Sigmoid colon (tissue), 7 donors: ENCODE measurements around the gene CEP20. TPM values are rescaled to one million over a fixed set of nuclear protein-coding genes. Genes with fewer than 3 reads are reported as not detected.
"Not testable (repeated sequence)": the region's sequence is repeated elsewhere in the genome, so short reads cannot be mapped to it uniquely, and the experiment has no call there.

Source experiments
- DNase-seq: peaks from one replicate; pipeline ENCODE4 v3.0.0-alpha.2; 2019
- H3K27ac ChIP-seq, 4 donors: fragments of 200-600 bp; sonication (generic); one replicate each; pipeline ENCODE4 v1.5.1; 2016 to 2019; ENCODE audit warnings: mild to moderate bottlenecking in 1 of 4
- H3K27me3 ChIP-seq, 3 donors: fragments of 200-600 bp; sonication (generic); one replicate each; pipeline ENCODE4 v1.5.1; 2019; ENCODE audit warnings: mild to moderate bottlenecking in 1 of 3
- H3K36me3 ChIP-seq, 4 donors: fragments of 200-600 bp; sonication (generic); one replicate each; pipeline ENCODE4 v1.5.1; 2016 to 2019
- H3K4me1 ChIP-seq, 4 donors: fragments of 200-600 bp; sonication (generic); one replicate each; pipeline ENCODE4 v1.5.1; 2017 to 2019
- H3K4me3 ChIP-seq, 4 donors: fragments of 200-600 bp; sonication (generic); one replicate each; pipeline ENCODE4 v1.5.1; 2017 to 2019; ENCODE audit warnings: mild to moderate bottlenecking in 2 of 4, moderate library complexity in 1 of 4
- H3K9me3 ChIP-seq, 4 donors: fragments of 200-600 bp in 3 of 4; sonication (generic) in 3 of 4; one replicate each; pipeline versions ENCODE4 v1.5.1 to v1.6.1; 2013 to 2019
- EP300 ChIP-seq, 4 donors: sonication (generic); formaldehyde crosslinking; IDR thresholded peaks; one replicate each; pipeline ENCODE4 v1.6.1; 2017; ENCODE audit warnings: antibody characterized with exemption in 4 of 4
- POLR2A ChIP-seq, 2 donors: fragments of 450-650 bp; IDR thresholded peaks; one replicate each; pipeline ENCODE4 v1.6.1; 2016; ENCODE audit warnings: antibody characterized with exemption in 2 of 2, mild to moderate bottlenecking in 2 of 2, moderate library complexity in 2 of 2
- POLR2AphosphoS5 ChIP-seq, 4 donors: sonication (generic); formaldehyde crosslinking; IDR thresholded peaks; one replicate each; pipeline ENCODE4 v1.6.1; 2017; ENCODE audit warnings: antibody characterized with exemption in 4 of 4
- WGBS, 2 donors: extraction: QIAGEN DNeasy Blood & Tissue Kit; methylation state at CpG; one replicate each; pipeline ENCODE4 v1.1.7; 2013; 5-methylcytosine and 5-hydroxymethylcytosine counted together
- intact Hi-C: fragments of 100-400 bp; cut with DNase I; formaldehyde crosslinking; loops from one replicate; pipeline ENCODE4 v1.15.1; 2023
- polyA plus RNA-seq, 3 donors: library from polyadenylated mRNA; stranded (reverse); fragments of 200-250 nt; gene quantifications; one replicate each; pipeline ENCODE4 v1.2.3, GENCODE V29; 2013
- total RNA-seq, 4 donors: library from RNA; depleted of rRNA; stranded (reverse); fragments of >200 nt; gene quantifications; one replicate each; pipeline ENCODE4 v1.1.0, GENCODE V29; 2016
- TF ChIP-seq, protein P1 (sequence below), 4 experiments: fragments of 450-650 bp in 3 of 4; fragments of 200-600 bp in 1 of 4; IDR thresholded peaks; one replicate each; pipeline ENCODE4 v1.5.1; 2016 to 2019; ENCODE audit warnings: antibody characterized with exemption in 4 of 4, mild to moderate bottlenecking in 3 of 4, moderate library complexity in 2 of 4
- donor health status: healthy with polysubstance abuse.
- donor health status: Bipolar disorder and iron deficiency.
- donor health status: healthy.

The CEP20 gene
- total and polyA plus RNA-seq, 7 donors, result 23.9 to 44.2 (median 31.6) TPM

DNA sequence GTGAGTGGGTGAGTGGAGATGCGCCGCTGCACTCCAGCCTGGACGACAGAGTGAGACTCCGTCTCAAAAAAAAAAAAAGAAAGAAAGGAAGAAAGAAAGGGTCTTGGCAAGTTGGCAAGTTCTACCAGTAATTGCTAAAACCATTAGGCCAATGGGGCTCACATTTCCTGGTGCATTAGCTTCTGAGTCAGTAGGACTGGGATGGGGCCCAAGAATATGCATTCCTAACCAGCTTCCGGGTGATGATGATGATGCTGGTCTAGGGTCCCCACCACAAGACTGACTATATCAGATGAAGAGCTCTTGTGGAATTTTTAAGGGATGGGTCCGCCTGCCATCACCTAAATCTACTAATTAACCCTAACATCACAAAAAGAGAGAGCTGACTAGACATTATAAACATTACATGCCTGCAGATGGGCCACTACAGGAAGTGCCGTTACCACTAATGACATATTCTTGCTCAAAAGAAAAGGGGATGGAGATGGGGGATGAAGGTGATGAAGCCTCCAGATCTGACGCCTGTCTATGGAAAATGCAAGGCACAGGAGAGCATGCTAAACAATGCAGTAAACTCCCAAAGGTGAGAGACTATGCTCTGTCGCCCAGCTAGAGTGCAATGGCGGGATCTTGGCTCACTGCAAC is 44.6 kb downstream of the CEP20 start:
- Histone ChIP-seq H3K4me1 (peaks cover 0 to 100% (median 89%) of the 10 kb centered on the region in 4 donors), H3K27me3 (no peaks in the 10 kb centered on the region), H3K27ac (peak overlapping the region; percentile 95 to 98 (median 96)), H3K4me3 (peak overlapping the region in 3 of 4 donors; percentile 0 to 69 (median 67)), H3K36me3 (peaks cover 0 to 63% (median 29%) of the 10 kb centered on the region in 4 donors), H3K9me3 (no peaks in the 10 kb centered on the region)
- WGBS, 2 donors, result 86 to 88% methylated on average over 10 of the region's 10 CpGs
- intact Hi-C loops, result no loop called here
- TF ChIP-seq POLR2AphosphoS5 (IDR thresholded peaks at IDR 0.05), result peak in 2 of 4 donors; percentile 37 to 56
- TF ChIP-seq POLR2A (IDR thresholded peaks at IDR 0.05), result no peak
- TF ChIP-seq EP300 (IDR thresholded peaks at IDR 0.05), result no peak
- DNase-seq, result no peak

DNA sequence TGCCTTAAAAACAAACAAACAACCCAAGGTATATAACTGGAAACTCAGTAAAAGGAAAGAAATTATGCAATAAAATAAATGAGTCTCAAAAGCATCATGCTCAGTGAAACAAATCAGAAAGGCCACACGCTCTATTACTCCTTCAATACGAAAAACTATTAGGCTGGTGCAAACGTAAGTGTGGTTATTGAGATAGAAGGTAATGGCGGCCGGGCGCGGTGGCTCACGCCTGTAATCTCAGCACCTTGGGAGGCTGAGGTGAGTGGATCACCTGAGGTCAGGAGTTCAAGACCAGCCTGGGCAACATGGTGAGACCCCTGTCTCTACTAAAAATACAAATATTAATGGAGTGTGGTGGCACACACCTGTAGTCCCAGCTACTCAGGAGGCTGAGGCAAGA is 49.2 kb downstream of the CEP20 start:
- H3K36me3 ChIP-seq, result peaks cover 18 to 78% (median 39%) of the 10 kb centered on the region in 4 donors
- peak overlapping the region; percentile 85 to 98 (median 96) for H3K27ac ChIP-seq
- H3K27me3 ChIP-seq, H3K9me3 ChIP-seq, intact Hi-C loops: not testable (repeated sequence)
- DNase-seq, result peak; percentile 45
- WGBS, 2 donors, result 89 to 92% methylated on average over 8 of the region's 8 CpGs
- peak overlapping the region in 3 of 4 donors; percentile 2 to 69 (median 30) for H3K4me3 ChIP-seq
- peaks cover 0 to 100% (median 89%) of the 10 kb centered on the region in 4 donors for H3K4me1 ChIP-seq

DNA sequence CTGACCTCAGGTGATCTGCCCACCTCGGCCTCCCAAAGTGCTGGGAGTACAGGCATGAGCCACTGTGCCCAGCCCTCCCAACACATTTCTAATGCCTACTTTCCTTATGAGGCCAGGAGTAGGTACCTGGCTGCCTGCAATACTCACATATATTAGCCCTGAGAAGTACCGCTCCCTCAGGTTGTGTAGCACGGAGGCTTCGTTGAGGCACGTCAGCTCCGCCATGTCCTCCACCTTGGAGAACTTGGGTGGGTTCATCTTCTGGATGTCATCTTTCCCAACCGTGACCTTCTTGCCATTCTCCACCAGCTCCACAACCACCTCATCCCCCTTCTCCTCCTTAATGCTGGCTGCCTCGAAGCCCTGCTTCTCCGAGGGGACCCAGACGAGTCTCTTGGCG is 50.6 kb downstream of the CEP20 start:
- no peaks in the 10 kb centered on the region for H3K9me3 ChIP-seq
- peak overlapping the region; percentile 85 to 98 (median 96) for H3K27ac ChIP-seq
- 92 to 96% methylated on average over 11 of the region's 11 CpGs for WGBS, 2 donors
- peaks cover 0 to 100% (median 85%) of the 10 kb centered on the region in 4 donors for H3K4me1 ChIP-seq
- DNase-seq, result peak; percentile 42
- peak overlapping the region in 2 of 4 donors; percentile 27 to 69 for H3K4me3 ChIP-seq
- H3K27me3 ChIP-seq, result no peaks in the 10 kb centered on the region
- peaks cover 18 to 92% (median 35%) of the 10 kb centered on the region in 4 donors for H3K36me3 ChIP-seq
- intact Hi-C loops, result no loop called here
- TF ChIP-seq POLR2A (IDR thresholded peaks at IDR 0.05), result no peak
- TF ChIP-seq EP300 (IDR thresholded peaks at IDR 0.05), result no peak
- TF ChIP-seq POLR2AphosphoS5 (IDR thresholded peaks at IDR 0.05), result peak in 2 of 4 donors; percentile 56 to 62
- TF ChIP-seq, protein P1, sequence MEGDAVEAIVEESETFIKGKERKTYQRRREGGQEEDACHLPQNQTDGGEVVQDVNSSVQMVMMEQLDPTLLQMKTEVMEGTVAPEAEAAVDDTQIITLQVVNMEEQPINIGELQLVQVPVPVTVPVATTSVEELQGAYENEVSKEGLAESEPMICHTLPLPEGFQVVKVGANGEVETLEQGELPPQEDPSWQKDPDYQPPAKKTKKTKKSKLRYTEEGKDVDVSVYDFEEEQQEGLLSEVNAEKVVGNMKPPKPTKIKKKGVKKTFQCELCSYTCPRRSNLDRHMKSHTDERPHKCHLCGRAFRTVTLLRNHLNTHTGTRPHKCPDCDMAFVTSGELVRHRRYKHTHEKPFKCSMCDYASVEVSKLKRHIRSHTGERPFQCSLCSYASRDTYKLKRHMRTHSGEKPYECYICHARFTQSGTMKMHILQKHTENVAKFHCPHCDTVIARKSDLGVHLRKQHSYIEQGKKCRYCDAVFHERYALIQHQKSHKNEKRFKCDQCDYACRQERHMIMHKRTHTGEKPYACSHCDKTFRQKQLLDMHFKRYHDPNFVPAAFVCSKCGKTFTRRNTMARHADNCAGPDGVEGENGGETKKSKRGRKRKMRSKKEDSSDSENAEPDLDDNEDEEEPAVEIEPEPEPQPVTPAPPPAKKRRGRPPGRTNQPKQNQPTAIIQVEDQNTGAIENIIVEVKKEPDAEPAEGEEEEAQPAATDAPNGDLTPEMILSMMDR (IDR thresholded peaks at IDR 0.05), result no peak

DNA sequence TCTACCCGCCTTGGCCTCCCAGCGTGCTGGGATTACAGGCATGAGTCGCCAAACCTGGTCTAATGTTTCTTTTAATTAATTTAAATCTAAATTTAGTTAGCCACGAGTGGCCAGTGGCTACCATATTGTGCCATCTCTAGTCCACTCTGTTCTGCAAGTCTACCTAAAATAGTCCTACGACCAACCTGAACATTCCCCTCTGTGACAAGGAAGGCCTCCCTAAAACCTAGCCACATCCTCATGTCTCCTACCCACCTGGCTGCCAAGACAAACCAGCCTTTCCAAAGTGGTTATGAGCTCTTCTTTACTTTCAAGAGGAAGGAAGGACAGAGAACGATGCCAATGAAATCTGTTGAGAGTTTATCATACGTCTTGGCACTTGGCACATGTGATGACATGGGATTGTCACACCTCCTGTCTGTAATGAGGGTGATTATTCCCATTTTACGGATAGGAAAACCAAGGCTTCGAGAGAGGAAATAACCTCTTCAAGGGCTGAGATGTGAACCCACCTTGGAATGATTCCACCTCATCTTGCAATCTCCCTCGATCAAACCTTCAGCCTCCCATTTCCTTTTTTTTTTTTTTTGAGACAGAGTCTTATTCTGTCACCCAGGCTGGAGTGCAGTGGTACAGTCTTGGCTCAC is 51.3 kb downstream of the CEP20 start:
- Histone ChIP-seq H3K4me3 (peak overlapping the region in 2 of 4 donors; percentile 27 to 69), H3K27me3 (no peaks in the 10 kb centered on the region), H3K9me3 (no peaks in the 10 kb centered on the region), H3K27ac (peak overlapping the region; percentile 85 to 98 (median 96)), H3K36me3 (peaks cover 18 to 95% (median 30%) of the 10 kb centered on the region in 4 donors), H3K4me1 (peaks cover 0 to 100% (median 85%) of the 10 kb centered on the region in 4 donors)
- TF ChIP-seq POLR2AphosphoS5 (IDR thresholded peaks at IDR 0.05), result peak in 2 of 4 donors; percentile 76
- TF ChIP-seq, protein P1 (IDR thresholded peaks at IDR 0.05), result no peak
- intact Hi-C loops, result no loop called here
- DNase-seq, result peak; percentile 41
- WGBS, 2 donors, result 85 to 90% methylated on average over 10 of the region's 10 CpGs

DNA sequence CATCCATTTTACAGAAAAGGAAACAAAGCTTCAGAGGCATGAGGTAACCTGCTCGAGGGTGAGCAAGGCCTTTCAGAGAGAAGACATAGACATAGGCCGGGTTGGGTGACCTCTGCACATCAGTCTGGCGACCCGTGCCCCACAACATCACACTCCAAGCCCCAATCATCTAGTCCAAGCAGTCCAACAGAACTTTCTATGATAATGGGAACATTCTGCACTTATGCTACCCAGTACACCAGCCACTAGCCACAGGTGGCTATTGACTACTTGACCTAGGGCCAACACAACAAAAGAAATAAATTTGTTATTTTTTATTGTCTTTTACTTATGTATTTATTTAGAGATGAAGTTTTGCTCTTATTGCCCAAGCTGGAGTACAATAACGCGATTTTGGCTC is 52.3 kb downstream of the CEP20 start:
- Histone ChIP-seq H3K27ac (peak overlapping the region; percentile 85 to 98 (median 96)), H3K36me3 (peaks cover 18 to 93% (median 29%) of the 10 kb centered on the region in 4 donors), H3K27me3 (no peaks in the 10 kb centered on the region), H3K9me3 (no peaks in the 10 kb centered on the region), H3K4me3 (peak overlapping the region in 2 of 4 donors; percentile 27 to 69), H3K4me1 (peaks cover 0 to 100% (median 85%) of the 10 kb centered on the region in 4 donors)
- intact Hi-C loops, result no loop called here
- TF ChIP-seq POLR2A (IDR thresholded peaks at IDR 0.05) (no peak), EP300 (IDR thresholded peaks at IDR 0.05) (no peak), POLR2AphosphoS5 (IDR thresholded peaks at IDR 0.05) (peak in 2 of 4 donors; percentile 71 to 73)
- TF ChIP-seq, protein P1 (IDR thresholded peaks at IDR 0.05), result no peak
- DNase-seq, result no peak
- WGBS, 2 donors, result 88 to 90% methylated on average over 6 of the region's 6 CpGs
